ENCODE results near the gene ADAMTS1.

The ADAMTS1 gene

GRCh38 chr21:26814386-26814785, 30.8 kb downstream of the ADAMTS1 start:
- no peak for DNase-seq (ENCODE audit: low read depth in 1 of 2, low spot score in 1 of 2)

- no peak for DNase-seq (ENCODE audit: low read depth in 1 of 2, low spot score in 1 of 2)
Observed at GRCh38 chr21:26813426-26813998, 31.7 kb downstream of the ADAMTS1 start.

- DNase-seq (ENCODE audit: low read depth in 1 of 2, low spot score in 1 of 2): no peak
Observed at GRCh38 chr21:26812173-26812572, 33.0 kb downstream of the ADAMTS1 start.

- DNase-seq (ENCODE audit: low read depth in 1 of 2, low spot score in 1 of 2): no peak
Observed at GRCh38 chr21:26811482-26811881, 33.7 kb downstream of the ADAMTS1 start.

GRCh38 chr21:26810676-26811415, 34.4 kb downstream of the ADAMTS1 start:
- DNase-seq (ENCODE audit: low read depth in 1 of 2, low spot score in 1 of 2): no peak

- no peak for DNase-seq (ENCODE audit: low read depth in 1 of 2, low spot score in 1 of 2)
Observed at GRCh38 chr21:26810266-26810665, 34.9 kb downstream of the ADAMTS1 start.

- no peak for DNase-seq (ENCODE audit: low read depth in 1 of 2, low spot score in 1 of 2)
Observed at GRCh38 chr21:26809745-26810144, 35.5 kb downstream of the ADAMTS1 start.

- no peak for DNase-seq (ENCODE audit: low read depth in 1 of 2, low spot score in 1 of 2)
Observed at GRCh38 chr21:26806801-26807295, 38.4 kb downstream of the ADAMTS1 start.

- no peak for DNase-seq (ENCODE audit: low read depth in 1 of 2, low spot score in 1 of 2)
Observed at GRCh38 chr21:26804895-26805609, 40.2 kb downstream of the ADAMTS1 start.

GRCh38 chr21:26801498-26801897, 43.7 kb downstream of the ADAMTS1 start:
- DNase-seq (ENCODE audit: low read depth in 1 of 2, low spot score in 1 of 2): no peak

GRCh38 chr21:26800970-26801431, 44.2 kb downstream of the ADAMTS1 start:
- no peak for DNase-seq (ENCODE audit: low read depth in 1 of 2, low spot score in 1 of 2)

GRCh38 chr21:26800455-26800854, 44.8 kb downstream of the ADAMTS1 start:
- no peak for DNase-seq (ENCODE audit: low read depth in 1 of 2, low spot score in 1 of 2)

- DNase-seq (ENCODE audit: low read depth in 1 of 2, low spot score in 1 of 2): no peak
Observed at GRCh38 chr21:26800001-26800400, 45.2 kb downstream of the ADAMTS1 start.

GRCh38 chr21:26798856-26799751, 46.1 kb downstream of the ADAMTS1 start:
- no peak for DNase-seq (ENCODE audit: low read depth in 1 of 2, low spot score in 1 of 2)

- DNase-seq (ENCODE audit: low read depth in 1 of 2, low spot score in 1 of 2): no peak
Observed at GRCh38 chr21:26797878-26798456, 47.2 kb downstream of the ADAMTS1 start.

GRCh38 chr21:26795866-26796329, 49.3 kb downstream of the ADAMTS1 start:
- no peak for DNase-seq (ENCODE audit: low read depth in 1 of 2, low spot score in 1 of 2)

GRCh38 chr21:26795412-26795805, 49.8 kb downstream of the ADAMTS1 start:
- no peak for DNase-seq (ENCODE audit: low read depth in 1 of 2, low spot score in 1 of 2)

- no peak for DNase-seq (ENCODE audit: low read depth in 1 of 2, low spot score in 1 of 2)
Observed at GRCh38 chr21:26794597-26795411, 50.4 kb downstream of the ADAMTS1 start.

- no peak for DNase-seq (ENCODE audit: low read depth in 1 of 2, low spot score in 1 of 2)
Observed at GRCh38 chr21:26790296-26790695, 54.9 kb downstream of the ADAMTS1 start.

GRCh38 chr21:26788790-26789189, 56.4 kb downstream of the ADAMTS1 start:
- DNase-seq (ENCODE audit: low read depth in 1 of 2, low spot score in 1 of 2): no peak
